GM19455 (cell line): Measurements from ENCODE around the gene MS4A13.
"Not testable (repeated sequence)": the region's sequence is repeated elsewhere in the genome, so short reads cannot be mapped to it uniquely, and the experiment has no call there.

Experiments used
- ATAC-seq: cut with Tn5 transposase; IDR thresholded peaks from one replicate; pipeline ENCODE4 v1.9.1; 2021; ENCODE audit not compliant: unreplicated experiment

Gene MS4A13

DNA sequence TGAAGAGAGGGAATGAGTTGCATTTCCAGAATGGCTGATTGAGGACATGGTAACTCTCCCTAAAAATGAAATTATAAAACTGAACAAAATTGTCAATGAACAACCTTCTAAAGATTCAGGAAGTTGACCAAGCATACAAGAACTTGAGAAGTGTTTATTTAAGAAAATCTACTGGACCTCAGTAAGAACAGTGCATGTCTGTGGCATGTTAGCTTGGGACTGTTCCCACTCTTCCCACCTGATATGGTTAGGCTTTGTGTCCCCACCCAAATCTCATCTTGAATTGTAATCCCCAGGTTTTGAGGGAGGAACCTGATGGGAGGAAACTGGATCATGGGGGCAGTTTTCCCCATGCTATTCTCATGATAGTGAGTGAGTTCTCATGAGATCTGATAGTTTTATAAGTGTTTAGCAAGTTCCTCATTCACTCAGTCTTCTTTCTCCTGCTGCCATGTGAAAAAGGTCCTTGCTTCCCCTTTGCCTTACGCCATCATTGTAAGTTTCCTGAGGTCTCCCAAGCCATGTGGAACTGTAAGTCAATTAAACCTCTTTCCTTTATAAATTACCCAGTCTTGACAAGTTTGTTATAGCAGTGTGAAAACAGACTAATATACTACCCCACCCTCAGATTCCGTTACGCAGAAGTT, 15.4 kb downstream of the MS4A13 start:
- ATAC-seq, result no peak

DNA sequence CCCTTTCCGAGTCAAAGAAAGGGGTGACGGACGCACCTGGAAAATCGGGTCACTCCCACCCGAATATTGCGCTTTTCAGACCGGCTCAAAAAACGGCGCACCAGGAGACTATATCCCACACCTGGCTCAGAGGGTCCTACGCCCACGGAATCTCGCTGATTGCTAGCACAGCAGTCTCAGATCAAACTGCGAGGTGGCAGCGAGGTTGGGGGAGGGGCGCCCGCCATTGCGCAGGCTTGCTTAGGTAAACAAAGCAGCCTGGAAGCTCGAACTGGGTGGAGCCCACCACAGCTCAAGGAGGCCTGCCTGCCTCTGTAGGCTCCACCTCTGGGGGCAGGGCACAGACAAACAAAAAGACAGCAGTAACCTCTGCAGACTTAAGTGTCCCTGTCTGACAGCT, 17.2 kb downstream of the MS4A13 start:
- not testable (repeated sequence) for ATAC-seq

DNA sequence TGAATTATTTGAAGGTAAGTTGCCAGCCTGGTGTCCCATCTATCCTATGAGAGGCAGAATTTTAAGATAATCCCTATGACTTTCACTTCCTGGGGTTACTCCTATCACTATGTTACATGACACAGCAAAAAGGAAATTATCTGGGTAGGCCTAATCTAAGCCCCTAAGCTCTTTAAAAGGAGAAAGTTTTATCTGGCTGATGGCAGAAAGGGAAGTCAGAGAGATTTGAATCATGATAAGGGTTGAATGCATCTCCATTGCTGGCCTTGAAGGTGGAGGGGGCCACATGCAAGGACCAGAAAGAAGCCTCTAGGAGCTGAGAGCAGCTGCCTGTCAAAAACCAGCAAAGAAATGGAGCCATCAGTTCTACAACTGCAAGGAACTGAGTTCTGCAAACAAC, 23.4 kb downstream of the MS4A13 start:
- ATAC-seq, result not testable (repeated sequence)

DNA sequence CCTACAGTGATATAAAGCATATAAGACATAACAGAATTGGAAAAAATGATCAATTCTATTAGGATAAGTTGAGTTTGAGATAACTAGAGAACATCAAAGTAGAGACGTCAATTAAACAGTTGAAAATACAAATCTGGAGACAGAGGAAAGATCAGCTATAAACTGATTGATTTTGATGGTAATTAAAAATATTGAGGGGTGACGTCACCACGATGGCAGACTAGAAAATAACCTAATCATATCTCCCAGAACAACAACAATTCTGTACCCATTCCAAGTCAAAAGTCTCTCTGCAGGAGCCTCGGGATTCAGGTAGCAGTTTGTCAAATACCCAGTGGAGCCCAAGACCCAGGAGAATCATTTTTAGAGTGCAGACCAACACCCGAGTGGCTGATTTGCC, 28.9 kb downstream of the MS4A13 start:
- ATAC-seq, result no peak

DNA sequence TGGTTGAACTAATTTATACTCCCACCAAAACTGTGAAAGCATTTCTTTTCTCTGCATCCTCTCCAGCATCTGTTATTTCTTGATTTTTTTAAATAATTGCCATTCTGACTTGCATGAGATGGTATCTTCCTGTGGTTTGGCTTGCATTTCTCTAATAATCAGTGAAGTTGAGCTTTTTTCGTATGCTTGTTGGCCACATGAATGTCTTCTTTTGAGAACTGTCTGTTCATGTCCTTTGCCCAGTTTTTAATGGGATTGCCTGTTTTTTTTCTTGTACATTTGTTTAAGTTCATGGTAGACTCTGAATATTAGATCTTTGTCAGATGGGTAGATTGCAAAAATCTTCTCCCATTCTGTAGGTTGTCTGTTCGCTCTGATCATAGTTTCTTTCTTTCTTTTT, 46.1 kb downstream of the MS4A13 start:
- ATAC-seq, result no peak

DNA sequence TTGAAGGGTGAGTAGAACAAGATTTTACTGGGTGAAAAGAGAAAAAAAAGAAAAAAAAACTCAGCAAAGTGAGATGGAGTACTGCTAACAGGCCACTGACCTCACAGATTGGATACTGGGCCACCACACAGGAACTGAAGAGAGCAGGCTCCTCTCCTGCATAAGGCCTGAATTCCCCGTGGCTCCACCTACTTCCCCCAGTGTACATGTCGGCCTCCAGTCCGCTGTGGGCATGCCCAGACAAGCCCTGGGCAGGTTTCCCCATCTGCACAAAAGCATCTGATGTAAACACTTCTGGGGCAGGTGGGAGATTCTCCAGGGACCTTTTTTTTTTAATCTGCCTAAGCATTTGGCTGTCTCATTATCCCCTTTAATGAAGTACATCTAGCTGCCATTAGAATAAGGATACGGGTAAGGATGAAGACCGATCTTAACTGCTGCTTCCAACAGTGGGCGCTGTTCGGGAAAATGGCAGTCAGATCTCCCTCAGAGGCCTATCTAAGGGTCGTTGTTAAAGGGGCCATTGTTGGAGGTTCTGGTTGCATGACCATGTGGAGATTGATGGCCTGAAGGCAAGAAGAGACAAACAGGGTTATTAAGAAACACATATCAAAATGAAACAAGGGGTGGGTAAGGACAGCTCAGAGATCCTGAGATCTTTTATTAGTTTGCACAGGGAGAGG, 48.5 kb downstream of the MS4A13 start:
- ATAC-seq, result no peak

DNA sequence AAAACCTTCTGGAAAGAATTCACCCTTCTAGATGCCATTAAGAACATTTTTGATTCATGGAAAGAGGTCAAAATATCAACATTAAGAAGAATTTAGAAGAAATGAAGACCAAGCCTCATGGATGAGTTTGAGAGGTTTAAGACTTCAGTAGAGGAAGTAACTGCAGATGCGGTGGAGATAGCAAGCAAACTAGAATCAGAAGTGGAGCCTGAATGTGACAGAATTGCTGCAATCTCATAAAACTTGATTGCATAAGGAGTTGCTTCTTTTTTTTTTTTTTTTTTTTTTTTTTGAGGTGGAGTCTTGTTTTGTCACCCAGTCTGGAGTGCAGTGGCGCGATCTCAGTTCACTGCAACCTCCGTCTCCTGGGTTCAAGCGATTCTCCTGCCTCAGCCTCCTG, 51.6 kb downstream of the MS4A13 start:
- ATAC-seq, result no peak

DNA sequence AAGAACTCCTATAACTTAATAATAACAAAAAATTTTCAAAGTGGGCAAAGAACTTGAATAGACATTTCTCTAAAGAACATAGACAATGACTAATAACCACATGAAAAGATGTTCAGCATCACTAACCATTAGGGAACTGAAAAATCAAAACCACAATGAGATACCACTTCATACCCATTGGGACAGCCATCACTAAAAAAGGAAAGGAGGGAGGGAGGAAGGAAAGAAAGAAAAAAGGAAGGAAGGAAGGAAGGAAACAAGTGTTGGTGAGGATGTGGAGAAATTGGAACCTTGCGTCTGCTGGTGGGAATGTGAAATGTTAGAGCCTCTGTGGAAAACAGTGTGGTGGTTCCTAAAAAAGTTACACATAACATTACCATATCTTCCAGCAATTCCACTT, 55.8 kb downstream of the MS4A13 start:
- ATAC-seq, result no peak

DNA sequence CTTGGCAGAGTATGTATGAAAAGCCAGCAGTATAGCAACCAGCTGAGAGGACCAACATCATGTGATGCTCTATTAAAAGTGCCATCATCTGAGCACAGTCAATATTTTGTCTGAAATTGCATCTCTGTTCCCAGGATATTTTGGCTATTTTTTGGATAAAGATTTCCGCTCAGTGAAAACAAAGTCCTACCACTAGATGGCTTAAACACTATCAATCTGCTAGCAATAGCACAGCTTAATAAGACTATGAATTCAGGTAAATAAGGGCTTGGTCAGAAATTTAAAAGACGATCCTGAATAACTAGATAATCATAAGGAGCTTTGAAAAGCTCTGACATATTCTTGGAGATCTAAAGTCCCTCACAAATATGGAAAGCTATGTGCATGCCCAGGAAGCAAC, 74.4 kb downstream of the MS4A13 start:
- ATAC-seq, result no peak
